22Rv1 (cell line): ENCODE measurements around the gene SYNM.

ENCODE experiments used
- CTCF ChIP-seq: fragments of 450-650 bp; IDR thresholded peaks from 2 replicates; pipeline ENCODE4 v1.5.1; 2017; ENCODE audit warnings: mild to moderate bottlenecking
- ZFX ChIP-seq: fragments of 450-650 bp; IDR thresholded peaks from 2 replicates; pipeline ENCODE4 v1.6.1; 2017; ENCODE audit warnings: antibody characterized with exemption, borderline replicate concordance

GRCh38 chr15:99103279-99103678, 1.6 kb upstream of the SYNM start:
- TF ChIP-seq CTCF = no peak
- no peak for TF ChIP-seq ZFX
